Measurements from ENCODE around the gene STX10.

GRCh38 chr19:13101590-13102415 is 48.4 kb downstream of the STX10 start:
- TF ChIP-seq FOSL2 (IDR thresholded peaks at IDR 0.05; ENCODE audit: borderline replicate concordance, low read depth) = no peak
- no peak for TF ChIP-seq RXRA (IDR thresholded peaks at IDR 0.05; ENCODE audit: borderline replicate concordance, low read depth)
- no peak for TF ChIP-seq SIN3A (IDR thresholded peaks at IDR 0.05; ENCODE audit: borderline replicate concordance, low read depth, low read length)
- TF ChIP-seq CTCF (IDR thresholded peaks at IDR 0.05) = no peak
- no peak for TF ChIP-seq GABPA (IDR thresholded peaks at IDR 0.05; ENCODE audit: low read depth)
- TF ChIP-seq TEAD4 (IDR thresholded peaks at IDR 0.05; ENCODE audit: borderline replicate concordance, insufficient read depth) = no peak
- TF ChIP-seq, protein P1, sequence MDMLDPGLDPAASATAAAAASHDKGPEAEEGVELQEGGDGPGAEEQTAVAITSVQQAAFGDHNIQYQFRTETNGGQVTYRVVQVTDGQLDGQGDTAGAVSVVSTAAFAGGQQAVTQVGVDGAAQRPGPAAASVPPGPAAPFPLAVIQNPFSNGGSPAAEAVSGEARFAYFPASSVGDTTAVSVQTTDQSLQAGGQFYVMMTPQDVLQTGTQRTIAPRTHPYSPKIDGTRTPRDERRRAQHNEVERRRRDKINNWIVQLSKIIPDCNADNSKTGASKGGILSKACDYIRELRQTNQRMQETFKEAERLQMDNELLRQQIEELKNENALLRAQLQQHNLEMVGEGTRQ (IDR thresholded peaks at IDR 0.05; ENCODE audit: borderline replicate concordance, low read depth, low read length) = no peak
- TF ChIP-seq POLR2AphosphoS5 (IDR thresholded peaks at IDR 0.05; ENCODE audit: low read depth, low read length) = no peak
- no peak for TF ChIP-seq MAX (IDR thresholded peaks at IDR 0.05; ENCODE audit: low read depth)
- no peak for TF ChIP-seq MEF2A (IDR thresholded peaks at IDR 0.05; ENCODE audit: borderline replicate concordance, low read depth)
- no peak for TF ChIP-seq EP300 (IDR thresholded peaks at IDR 0.05; ENCODE audit: borderline replicate concordance in 1 of 2, low read depth in 1 of 2, low read length in 1 of 2)
